Urinary bladder (tissue), 4 donors: ENCODE measurements around the gene HERPUD2. TPM values are rescaled to one million over a fixed set of nuclear protein-coding genes. Genes with fewer than 3 reads are reported as not detected.

Source experiments
- DNase-seq: peaks from one replicate; pipeline ENCODE4 v3.0.0-alpha.2; 2015; ENCODE audit errors: extremely low spot score
- H3K27ac ChIP-seq: one replicate; pipeline ENCODE4 v1.5.1; 2013; ENCODE audit warnings: low read depth, mild to moderate bottlenecking, moderate library complexity
- H3K36me3 ChIP-seq: one replicate; pipeline ENCODE4 v1.6.1; 2013; ENCODE audit warnings: mild to moderate bottlenecking, moderate library complexity; ENCODE audit not compliant: insufficient read depth
- H3K4me1 ChIP-seq: one replicate; pipeline ENCODE4 v1.6.1; 2013; ENCODE audit warnings: mild to moderate bottlenecking, moderate library complexity; ENCODE audit not compliant: insufficient read depth
- H3K4me3 ChIP-seq: one replicate; pipeline ENCODE4 v1.5.1; 2013; ENCODE audit warnings: low read depth, low read length
- WGBS: extraction: QIAGEN DNeasy Blood & Tissue Kit; methylation state at CpG from one replicate; pipeline ENCODE4 v1.1.7; 2013; 5-methylcytosine and 5-hydroxymethylcytosine counted together
- polyA plus RNA-seq: library from polyadenylated mRNA; stranded (reverse); fragments of 200-250 nt; gene quantifications from one replicate; pipeline ENCODE4 v1.2.3, GENCODE V29; 2013
- total RNA-seq: library from RNA; depleted of rRNA; stranded (reverse); fragments of >200 nt; gene quantifications from one replicate; pipeline ENCODE4 v1.2.3, GENCODE V29; 2014
- donor health status: healthy with polysubstance abuse.
- donor health status: healthy.

The HERPUD2 gene
- total and polyA plus RNA-seq, 2 donors, result 24.6 to 27.4 TPM

DNA sequence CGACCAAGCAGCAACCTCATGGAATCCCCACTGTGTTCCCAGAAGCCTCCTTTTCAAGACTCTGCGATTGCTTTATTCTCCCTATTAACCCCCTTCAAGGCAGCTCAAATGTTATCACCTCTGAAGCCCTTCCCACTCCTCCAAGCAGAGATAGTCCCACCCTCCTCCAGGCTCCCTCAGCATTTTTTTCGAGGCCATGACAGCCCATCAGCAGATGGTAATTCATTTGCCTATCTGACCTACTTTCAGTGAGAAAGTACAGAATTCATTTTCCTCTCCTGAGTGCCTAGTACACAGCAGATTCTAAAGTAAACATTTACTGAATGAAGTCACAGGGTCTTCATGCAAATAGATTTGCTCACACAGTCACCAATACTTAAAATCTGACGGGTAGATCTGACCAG lies 47.8 kb downstream of the HERPUD2 start:
- no peak overlapping the region for H3K27ac ChIP-seq
- H3K4me1 ChIP-seq, result no peaks in the 10 kb centered on the region
- H3K4me3 ChIP-seq, result no peak overlapping the region
- 21% methylated on average over 4 of the region's 4 CpGs for WGBS
- no peaks in the 10 kb centered on the region for H3K36me3 ChIP-seq
- no peak for DNase-seq

DNA sequence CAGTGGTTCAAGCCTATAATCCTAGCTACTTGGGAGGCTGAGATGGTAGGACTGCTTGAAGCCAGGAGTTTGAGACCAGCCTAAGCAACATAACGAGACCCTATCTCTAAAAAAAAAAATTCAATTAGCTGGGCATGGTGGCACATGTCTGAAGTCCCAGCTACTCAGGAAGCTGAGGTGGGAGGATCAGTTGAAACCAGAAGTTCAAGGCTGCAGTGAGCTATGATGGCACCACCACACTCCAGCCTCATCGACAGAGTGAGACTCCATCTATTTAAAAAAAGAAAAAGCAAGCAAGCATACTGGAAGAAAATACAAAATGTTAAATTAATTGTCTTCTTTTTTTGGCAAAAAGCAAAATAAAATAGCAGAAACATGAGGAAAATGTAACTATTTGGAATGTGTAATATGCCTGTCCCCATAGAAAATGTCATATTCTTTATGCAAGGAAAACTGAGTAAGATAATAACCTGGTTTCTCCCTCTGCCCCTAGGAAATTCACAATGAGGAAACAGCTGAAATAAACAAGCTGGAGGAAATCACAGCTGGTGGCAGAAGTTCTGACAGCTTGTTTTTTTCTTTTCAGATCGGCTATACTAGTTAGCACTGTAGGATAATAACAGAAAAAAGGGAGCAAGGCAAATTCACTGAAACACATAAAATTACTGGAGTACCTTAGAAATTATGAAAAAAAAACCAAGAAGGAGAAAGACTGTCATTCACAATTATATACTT lies 48.5 kb downstream of the HERPUD2 start:
- DNase-seq, result no peak
- H3K27ac ChIP-seq, result no peak overlapping the region
- H3K4me3 ChIP-seq, result no peak overlapping the region

DNA sequence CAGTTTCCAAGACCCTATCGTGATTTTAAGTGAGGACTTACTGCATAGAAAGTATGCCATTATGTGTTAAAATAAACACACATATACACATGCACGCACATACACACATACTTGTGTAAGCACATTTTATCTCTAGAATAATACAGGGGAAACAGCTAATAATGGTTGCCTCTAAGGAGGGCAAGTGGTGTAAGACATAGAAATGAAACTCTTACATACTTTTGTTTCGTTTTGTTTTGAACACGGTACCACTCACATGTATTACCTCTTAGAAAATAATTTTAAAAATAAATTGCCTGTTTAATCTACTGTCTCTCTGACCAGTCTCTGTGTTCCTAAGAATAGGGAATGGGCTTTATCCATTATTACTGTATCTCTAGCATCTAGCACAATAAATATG lies 49.2 kb downstream of the HERPUD2 start:
- no peak overlapping the region for H3K27ac ChIP-seq

More for the DNA sequence above, 48.5 kb downstream of the HERPUD2 start:
- H3K36me3 ChIP-seq, result no peaks in the 10 kb centered on the region
- 49% methylated on average over 3 of the region's 3 CpGs for WGBS
- no peaks in the 10 kb centered on the region for H3K4me1 ChIP-seq

DNA sequence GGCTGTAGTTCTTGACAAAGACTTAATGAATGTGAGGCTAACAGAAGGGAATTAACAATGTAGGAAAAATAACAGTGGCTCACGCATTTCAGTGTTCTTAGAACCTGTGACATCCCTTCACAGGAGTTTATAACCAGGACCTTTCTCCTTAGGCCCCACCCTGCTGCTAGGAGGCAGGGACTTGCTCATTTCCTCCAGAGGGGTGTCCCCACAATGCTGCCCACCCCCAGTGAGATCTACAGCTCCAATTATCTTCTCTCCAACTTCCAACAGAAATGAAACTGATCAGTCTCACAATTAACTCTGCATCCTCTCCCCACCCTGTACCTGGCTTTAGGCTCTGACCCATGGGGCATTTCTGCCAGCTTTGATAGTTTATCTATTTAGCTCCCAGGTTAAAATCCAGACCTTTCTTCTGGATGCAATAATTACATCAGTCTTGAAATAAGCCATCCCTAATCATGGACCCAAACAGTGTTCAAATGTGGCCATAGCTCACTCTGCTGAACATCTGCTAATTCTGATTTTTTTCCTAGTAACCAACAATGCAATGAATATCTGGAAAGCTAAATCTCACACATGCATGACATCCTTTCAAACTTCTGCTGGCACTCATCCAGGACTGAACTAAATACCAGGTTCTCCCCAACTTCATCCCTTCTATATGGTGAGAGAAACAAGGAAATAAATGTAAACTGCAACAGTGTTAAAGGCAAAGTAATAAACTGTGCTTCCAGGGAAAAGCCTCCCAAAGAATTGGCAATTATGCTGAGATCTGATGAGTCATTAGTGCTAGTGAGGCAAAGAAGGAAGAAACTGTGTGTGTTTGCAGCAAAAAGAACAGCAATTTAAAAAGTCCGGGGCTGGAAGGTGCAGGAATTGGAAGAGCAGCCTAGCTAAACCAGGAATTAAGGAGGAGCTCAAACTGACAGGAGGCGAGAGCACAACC lies 64.6 kb downstream of the HERPUD2 start:
- 71% methylated on average over 3 of the region's 3 CpGs for WGBS
- DNase-seq, result no peak

More for the DNA sequence above, 49.2 kb downstream of the HERPUD2 start:
- Histone ChIP-seq H3K4me1 (no peaks in the 10 kb centered on the region), H3K4me3 (no peak overlapping the region), H3K36me3 (no peaks in the 10 kb centered on the region)
- WGBS, result 93% methylated on average over 4 of the region's 4 CpGs
- no peak for DNase-seq

DNA sequence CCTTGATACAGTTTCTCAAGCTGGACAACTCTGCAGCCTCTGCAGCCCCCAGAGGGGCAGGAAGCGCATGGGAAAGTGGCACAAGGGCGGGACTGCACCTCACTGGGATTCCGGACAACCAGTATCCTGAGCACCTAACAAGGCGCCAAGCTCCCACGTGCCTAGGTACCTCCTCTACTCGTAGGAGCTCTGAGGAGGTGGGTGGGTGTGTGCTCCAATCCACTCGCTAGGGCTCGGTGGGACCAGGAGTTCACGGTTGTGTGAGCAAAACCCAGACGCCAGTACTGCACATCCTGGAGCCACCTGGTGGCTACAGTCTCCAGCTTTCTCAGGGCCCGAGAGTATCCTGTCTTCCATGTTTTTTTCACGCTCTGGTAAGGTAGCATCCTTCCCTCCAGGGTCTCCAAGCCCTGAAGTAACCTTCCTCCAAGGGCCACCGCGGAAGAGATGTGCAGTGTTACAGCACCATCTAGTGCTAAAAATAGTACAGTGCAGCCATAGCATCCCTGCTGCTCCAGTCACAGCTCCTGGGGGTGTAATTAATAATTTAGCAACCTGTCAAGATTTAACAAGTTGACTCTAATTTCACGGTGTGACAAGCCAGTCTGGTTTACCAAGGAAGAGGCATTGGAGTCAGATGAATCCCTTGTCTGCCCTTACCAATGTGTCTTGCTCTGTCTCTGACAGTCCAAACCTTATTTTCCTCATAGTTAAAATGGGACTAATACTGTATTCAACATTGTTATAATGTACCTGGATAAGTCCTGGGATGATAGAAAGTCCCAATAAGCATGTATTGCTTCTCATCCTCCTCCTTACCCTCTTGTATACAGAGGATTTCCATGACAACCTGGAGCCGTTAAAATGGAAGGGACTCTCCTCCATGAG lies 70.4 kb downstream of the HERPUD2 start:
- no peak overlapping the region for H3K27ac ChIP-seq
- WGBS, result 42% methylated on average over 16 of the region's 16 CpGs
- H3K36me3 ChIP-seq, result peaks cover 5% of the 10 kb centered on the region
- H3K4me3 ChIP-seq, result no peak overlapping the region
- DNase-seq, result no peak
- no peaks in the 10 kb centered on the region for H3K4me1 ChIP-seq

More for the DNA sequence above, 64.6 kb downstream of the HERPUD2 start:
- Histone ChIP-seq H3K36me3 (peaks cover 11% of the 10 kb centered on the region), H3K4me3 (no peak overlapping the region), H3K4me1 (no peaks in the 10 kb centered on the region), H3K27ac (no peak overlapping the region)

DNA sequence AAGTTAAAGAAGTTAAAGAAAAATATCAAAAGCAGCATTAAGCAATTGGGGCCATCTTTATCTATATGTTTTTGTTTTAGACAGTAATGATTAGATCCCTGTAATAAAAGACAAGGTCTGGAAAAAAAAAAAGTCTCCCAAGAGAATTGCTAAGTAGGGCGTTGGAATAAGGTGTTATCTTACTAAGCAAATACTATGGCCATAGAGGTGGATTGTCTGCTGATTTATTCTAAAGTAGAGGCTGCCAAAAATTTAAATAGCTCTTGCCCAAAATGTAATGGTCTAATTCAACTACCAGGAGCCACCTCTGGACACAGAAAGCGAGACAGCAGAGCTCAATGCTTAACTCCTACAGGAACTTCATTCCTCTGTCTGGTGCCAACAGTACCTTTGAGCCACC lies 71.6 kb downstream of the HERPUD2 start:
- H3K4me3 ChIP-seq, result no peak overlapping the region
- H3K36me3 ChIP-seq, result peaks cover 2% of the 10 kb centered on the region
- H3K4me1 ChIP-seq, result no peaks in the 10 kb centered on the region
- WGBS, result 70% methylated on average over 2 of the region's 2 CpGs
- no peak for DNase-seq
- no peak overlapping the region for H3K27ac ChIP-seq

DNA sequence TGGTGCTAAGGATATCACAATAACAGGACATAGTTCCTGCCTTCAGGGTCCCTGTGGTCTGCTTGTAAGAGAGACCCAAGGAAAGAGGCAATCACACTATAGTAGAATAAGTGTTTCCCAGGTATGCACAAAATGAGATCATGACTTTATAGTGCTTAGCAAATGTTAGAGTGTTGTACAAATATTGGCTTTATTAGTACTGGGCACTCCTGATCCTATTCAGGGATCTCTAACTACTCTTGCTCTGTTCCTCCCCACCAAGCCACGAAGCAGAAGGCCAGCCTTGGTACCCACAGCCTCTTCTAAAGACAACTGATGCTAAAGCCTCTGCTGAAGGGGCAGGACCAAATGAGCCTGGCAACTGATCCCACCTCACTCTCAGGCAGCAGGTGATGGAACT lies 75.1 kb downstream of the HERPUD2 start:
- DNase-seq, result no peak
- Histone ChIP-seq H3K4me1 (no peaks in the 10 kb centered on the region), H3K36me3 (no peaks in the 10 kb centered on the region), H3K27ac (no peak overlapping the region), H3K4me3 (no peak overlapping the region)
- WGBS, result 94% methylated on average over 1 of the region's 1 CpG

DNA sequence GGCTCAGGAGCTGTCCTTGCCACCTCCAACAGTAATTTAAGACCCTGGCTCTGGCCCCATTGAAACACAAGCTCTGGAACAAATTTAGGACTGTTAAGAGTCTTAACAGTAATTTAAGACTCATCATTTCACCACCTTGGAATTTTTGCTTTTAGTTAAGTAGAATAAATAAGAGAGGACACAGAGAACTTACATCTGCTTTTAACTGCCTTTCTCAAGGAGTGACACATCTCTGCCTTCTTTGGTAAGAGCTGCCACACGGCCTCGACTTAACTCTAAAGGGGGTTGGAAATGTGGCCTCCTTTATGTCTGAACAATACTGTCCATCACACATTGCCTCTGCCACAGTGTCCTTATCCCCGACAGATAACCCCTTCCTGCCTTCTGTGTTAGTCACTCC lies 77.9 kb downstream of the HERPUD2 start:
- no peaks in the 10 kb centered on the region for H3K4me1 ChIP-seq
- no peak overlapping the region for H3K4me3 ChIP-seq
- no peak for DNase-seq
- H3K36me3 ChIP-seq, result no peaks in the 10 kb centered on the region
- 36% methylated on average over 3 of the region's 3 CpGs for WGBS
- H3K27ac ChIP-seq, result no peak overlapping the region

DNA sequence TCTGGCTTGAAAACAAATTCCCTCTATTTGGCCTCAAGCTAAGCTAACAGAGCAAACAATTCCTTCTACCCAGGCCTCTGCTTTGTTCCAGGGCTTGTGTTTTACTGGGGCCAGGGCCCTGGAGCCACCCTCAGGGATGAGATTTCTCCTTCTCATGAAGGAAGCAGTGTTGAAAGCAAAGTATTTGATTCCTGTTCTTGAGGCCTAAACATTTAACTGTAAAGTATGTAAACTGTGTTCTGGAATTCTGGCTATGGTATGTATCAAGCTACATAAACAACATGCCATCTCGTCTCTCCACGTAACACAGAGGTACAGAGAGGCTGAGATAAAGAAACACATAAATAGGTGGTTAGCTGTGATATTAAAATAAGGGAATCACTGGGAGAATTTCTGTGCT lies 81.8 kb downstream of the HERPUD2 start:
- Histone ChIP-seq H3K36me3 (no peaks in the 10 kb centered on the region), H3K4me3 (no peak overlapping the region), H3K4me1 (no peaks in the 10 kb centered on the region), H3K27ac (no peak overlapping the region)
- WGBS, result 45% methylated on average over 2 of the region's 2 CpGs
- DNase-seq, result no peak

DNA sequence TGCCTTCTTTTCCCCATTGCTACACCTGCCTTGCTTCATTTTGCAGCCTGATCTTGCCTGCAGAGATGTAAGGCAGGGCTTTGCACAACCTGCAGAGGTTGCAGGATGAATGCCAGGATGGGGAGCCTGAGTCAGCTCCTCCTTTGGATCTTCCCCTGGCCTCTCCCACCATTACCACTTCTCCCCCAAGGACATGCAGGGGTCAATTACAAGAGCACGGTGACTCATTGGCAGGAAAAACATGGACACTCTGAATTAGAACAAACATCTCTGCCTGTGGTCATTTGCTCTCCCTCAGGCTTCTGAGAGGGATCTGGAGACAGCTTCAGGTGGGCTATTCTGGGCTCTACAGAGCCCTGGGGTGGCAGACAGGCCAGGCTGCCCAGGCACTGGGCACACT lies 89.2 kb downstream of the HERPUD2 start:
- Histone ChIP-seq H3K4me3 (no peak overlapping the region), H3K27ac (no peak overlapping the region), H3K4me1 (no peaks in the 10 kb centered on the region), H3K36me3 (no peaks in the 10 kb centered on the region)
- 68% methylated on average over 1 of the region's 1 CpG for WGBS
- no peak for DNase-seq

DNA sequence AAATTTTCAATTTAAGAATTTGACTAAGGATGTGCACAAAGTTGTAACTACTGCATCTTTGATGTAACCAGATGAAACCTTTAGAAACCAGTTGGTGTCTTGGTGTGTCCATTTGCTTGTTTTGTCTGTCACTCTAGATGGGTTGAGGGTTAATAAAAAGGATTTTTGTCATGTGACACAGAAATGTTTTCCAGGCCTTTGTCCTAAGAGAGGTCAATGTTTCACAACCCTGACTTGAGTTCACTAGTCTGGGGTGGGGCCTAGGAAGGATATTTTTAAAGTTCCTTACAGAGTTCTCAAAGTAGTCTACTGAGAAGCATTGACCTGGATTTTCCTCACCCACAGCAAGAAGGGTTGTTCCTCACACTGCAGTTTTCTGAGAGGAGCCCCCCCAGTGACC lies 90.3 kb downstream of the HERPUD2 start:
- Histone ChIP-seq H3K27ac (no peak overlapping the region), H3K36me3 (no peaks in the 10 kb centered on the region), H3K4me1 (no peaks in the 10 kb centered on the region), H3K4me3 (no peak overlapping the region)
- DNase-seq, result no peak

DNA sequence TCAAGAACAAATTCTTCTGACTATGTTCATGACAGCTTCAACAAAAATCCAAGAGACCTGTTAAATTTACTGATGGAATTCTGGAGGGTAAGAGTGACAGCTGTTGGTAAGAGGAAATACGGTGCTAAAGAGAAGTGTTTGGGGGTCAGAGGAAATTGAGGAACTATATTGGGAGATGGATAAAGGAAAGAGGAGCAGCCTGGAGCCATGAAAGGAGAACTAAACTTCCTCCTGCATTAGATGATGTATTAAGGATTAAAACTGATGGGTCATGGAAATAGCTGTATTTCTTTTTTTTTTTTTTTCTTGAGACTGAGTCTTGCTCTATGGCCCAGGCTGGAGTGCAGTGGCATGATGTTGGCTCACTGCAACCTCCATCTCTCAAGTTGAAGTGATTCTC lies 95.3 kb downstream of the HERPUD2 start:
- Histone ChIP-seq H3K4me1 (no peaks in the 10 kb centered on the region), H3K36me3 (no peaks in the 10 kb centered on the region), H3K27ac (no peak overlapping the region), H3K4me3 (no peak overlapping the region)
- WGBS, result 75% methylated on average over 1 of the region's 1 CpG
- no peak for DNase-seq

DNA sequence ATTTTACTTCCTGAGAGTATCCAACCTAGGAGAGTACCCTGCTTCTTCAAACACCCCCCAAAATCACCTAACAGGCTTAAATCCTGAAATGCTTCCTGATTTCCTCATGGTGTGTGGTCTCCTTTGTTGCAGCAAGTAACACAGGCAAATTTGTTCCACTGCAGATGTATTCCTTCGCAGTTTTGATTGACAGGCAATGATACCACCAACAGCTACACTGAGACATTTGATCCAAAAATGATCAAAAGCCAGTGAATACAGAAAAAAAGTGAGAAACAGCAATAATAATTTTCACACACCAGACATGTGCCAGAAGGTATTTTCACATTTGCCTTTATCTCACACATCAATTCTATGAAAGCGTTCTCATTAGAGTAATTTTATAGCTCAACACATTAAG lies 95.9 kb downstream of the HERPUD2 start:
- no peak overlapping the region for H3K27ac ChIP-seq
- H3K4me3 ChIP-seq, result no peak overlapping the region
- no peak for DNase-seq
- H3K4me1 ChIP-seq, result no peaks in the 10 kb centered on the region
- WGBS, result 70% methylated on average over 2 of the region's 2 CpGs
- no peaks in the 10 kb centered on the region for H3K36me3 ChIP-seq
